Mesodermal cell (in vitro differentiated cells): ENCODE data around the gene MYO18A.
"Not testable (repeated sequence)": the region's sequence is repeated elsewhere in the genome, so short reads cannot be mapped to it uniquely, and the experiment has no call there.

ENCODE experiments used
- H3K27ac ChIP-seq: 2 replicates; pipeline ENCODE4 v1.7.0; 2013; ENCODE audit warnings: mild to moderate bottlenecking, low read depth, low read length, moderate library complexity; ENCODE audit not compliant: severe bottlenecking
- H3K36me3 ChIP-seq: 2 replicates; pipeline ENCODE4 v1.7.1; 2013; ENCODE audit warnings: mild to moderate bottlenecking, low read length, moderate library complexity; ENCODE audit not compliant: control insufficient read depth, insufficient read depth
- H3K4me1 ChIP-seq: one replicate; pipeline ENCODE4 v1.7.1; 2013; ENCODE audit warnings: mild to moderate bottlenecking, low read length; ENCODE audit not compliant: insufficient read depth, control insufficient read depth, poor library complexity, severe bottlenecking
- H3K4me3 ChIP-seq: 2 replicates; pipeline ENCODE4 v1.7.0; 2013; ENCODE audit warnings: low read length, control low read depth, mild to moderate bottlenecking; ENCODE audit not compliant: insufficient read depth, poor library complexity, severe bottlenecking; ENCODE audit errors: extremely low read depth
- H3K9me3 ChIP-seq: 2 replicates; pipeline ENCODE4 v1.7.1; 2013; ENCODE audit warnings: mild to moderate bottlenecking, low read length, moderate library complexity; ENCODE audit not compliant: control insufficient read depth
- WGBS, 2 experiments: methylation state at CpG; one replicate each; pipeline ENCODE4 v1.1.5; 2013; ENCODE audit warnings: missing lambda C conversion rate in 2 of 2; ENCODE audit not compliant: insufficient coverage in 2 of 2; 5-methylcytosine and 5-hydroxymethylcytosine counted together

MYO18A gene

DNA sequence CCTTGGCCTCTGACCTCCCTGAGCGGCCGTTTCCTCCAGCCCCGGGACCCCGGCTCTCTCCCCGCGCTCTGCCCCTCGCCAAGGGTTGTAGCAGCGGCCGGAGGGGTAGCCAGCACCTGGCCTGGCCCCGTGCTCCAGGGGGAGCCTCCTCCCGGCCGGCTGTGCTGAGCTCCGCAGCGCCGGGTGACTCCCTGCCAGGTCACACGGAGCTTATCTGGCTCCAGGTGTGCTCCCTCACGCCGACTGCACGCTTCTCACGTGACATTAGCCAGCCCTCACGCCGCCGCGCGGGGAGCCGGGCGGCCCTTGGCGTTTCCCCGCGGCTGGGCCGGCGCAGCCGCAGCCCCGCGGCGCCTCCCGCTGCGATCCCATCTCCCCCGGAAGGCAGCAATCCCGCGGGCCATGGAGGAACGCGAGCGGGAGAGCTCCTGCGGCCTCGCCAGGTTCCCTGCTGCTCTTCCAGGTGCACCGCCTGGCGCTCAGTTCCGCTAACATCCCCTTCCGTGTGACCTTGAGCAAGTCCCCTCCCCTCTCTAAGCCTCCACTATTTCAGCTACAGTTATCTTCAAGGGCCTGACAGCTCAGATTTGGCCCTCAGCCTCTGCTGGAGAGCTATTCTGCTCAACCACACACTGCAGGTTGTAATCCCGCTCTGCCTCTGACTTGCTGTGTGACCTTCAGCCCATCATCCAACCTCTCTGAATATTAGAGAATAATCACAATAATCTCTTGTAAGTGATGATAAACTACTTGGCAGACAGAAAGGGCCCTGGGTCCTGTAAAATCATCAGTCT, 3.4 kb downstream of the MYO18A start:
- H3K4me3 ChIP-seq: peak overlapping the region; percentile 35
- H3K4me1 ChIP-seq: peaks cover 30% of the 10 kb centered on the region
- H3K9me3 ChIP-seq: no peaks in the 10 kb centered on the region
- H3K27ac ChIP-seq: peak overlapping the region; percentile 62
- peaks cover 6% of the 10 kb centered on the region for H3K36me3 ChIP-seq
- 3 to 4% methylated on average over 50 to 51 of the region's 51 CpGs for WGBS, 2 experiments

DNA sequence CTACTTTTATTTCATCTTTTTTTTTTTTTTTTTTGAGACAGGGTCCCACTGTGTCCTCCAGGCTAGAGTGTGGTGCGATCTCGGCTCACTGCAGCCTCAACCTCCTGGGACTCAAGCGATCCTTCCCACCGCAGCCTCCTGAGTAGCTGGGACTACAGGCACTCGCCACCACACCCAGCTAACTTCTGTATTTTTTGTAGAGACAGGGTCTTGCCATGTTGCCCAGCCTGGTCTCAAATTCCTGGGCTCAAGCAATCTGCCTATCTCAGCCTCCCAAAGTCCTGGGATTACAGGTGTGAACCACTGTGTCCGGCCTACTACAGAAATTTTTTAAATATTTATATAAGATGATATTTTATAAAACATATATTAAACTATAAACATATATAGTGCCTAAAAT, 4.8 kb downstream of the MYO18A start:
- WGBS, 2 experiments: 82 to 92% methylated on average over 2 to 5 of the region's 6 CpGs

DNA sequence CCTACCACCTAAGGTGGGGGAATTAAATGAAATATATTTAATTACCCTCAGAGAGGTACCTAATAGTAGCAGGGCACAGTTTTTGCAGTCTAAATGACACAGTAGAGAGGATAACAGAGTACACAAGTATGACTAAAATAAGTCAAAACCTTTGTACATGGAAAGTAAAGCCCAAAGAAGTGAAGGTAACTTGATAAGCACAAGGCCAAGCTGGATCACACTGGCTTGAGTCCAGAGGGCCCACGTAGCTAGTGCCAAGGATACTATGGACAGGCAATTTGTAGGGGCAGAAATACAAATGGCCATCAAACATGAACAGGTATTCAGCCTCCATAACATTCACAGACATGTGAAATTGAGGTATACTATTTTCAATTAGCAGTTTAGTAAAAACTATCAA, 7.6 kb downstream of the MYO18A start:
- Histone ChIP-seq H3K27ac (no peak overlapping the region), H3K4me3 (no peak overlapping the region), H3K36me3 (peaks cover 9% of the 10 kb centered on the region), H3K9me3 (no peaks in the 10 kb centered on the region), H3K4me1 (peaks cover 26% of the 10 kb centered on the region)
- 100% methylated on average over 1 of the region's 1 CpG; no CpG with 5 or more reads in 1 of the 2 experiments for WGBS, 2 experiments

More for the DNA sequence above, 4.8 kb downstream of the MYO18A start:
- Histone ChIP-seq H3K36me3 (peaks cover 6% of the 10 kb centered on the region), H3K4me3 (no peak overlapping the region), H3K4me1 (peaks cover 26% of the 10 kb centered on the region), H3K9me3 (no peaks in the 10 kb centered on the region), H3K27ac (no peak overlapping the region)

DNA sequence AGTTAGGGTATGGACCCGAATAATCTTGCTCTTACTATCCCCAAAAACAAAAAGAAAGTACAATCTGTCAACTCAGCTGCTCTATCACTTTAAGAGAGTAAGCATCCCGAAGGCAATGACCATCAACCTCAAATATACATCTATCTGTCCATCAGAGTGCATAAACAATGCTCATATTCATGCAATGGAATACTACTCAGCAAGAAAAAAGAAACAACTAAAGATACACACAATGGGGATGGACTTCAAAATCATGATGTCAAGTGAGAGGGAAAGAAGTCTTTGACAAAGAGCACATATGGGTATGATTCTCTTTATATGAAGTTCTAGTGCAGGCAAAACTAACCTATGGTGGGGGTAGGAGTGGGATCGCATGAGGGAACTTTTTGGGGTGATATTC, 9.5 kb downstream of the MYO18A start:
- no peaks in the 10 kb centered on the region for H3K9me3 ChIP-seq
- peaks cover 12% of the 10 kb centered on the region for H3K4me1 ChIP-seq
- no peak overlapping the region for H3K27ac ChIP-seq
- peaks cover 22% of the 10 kb centered on the region for H3K36me3 ChIP-seq
- 100% methylated on average over 1 to 2 of the region's 3 CpGs for WGBS, 2 experiments
- H3K4me3 ChIP-seq: no peak overlapping the region

DNA sequence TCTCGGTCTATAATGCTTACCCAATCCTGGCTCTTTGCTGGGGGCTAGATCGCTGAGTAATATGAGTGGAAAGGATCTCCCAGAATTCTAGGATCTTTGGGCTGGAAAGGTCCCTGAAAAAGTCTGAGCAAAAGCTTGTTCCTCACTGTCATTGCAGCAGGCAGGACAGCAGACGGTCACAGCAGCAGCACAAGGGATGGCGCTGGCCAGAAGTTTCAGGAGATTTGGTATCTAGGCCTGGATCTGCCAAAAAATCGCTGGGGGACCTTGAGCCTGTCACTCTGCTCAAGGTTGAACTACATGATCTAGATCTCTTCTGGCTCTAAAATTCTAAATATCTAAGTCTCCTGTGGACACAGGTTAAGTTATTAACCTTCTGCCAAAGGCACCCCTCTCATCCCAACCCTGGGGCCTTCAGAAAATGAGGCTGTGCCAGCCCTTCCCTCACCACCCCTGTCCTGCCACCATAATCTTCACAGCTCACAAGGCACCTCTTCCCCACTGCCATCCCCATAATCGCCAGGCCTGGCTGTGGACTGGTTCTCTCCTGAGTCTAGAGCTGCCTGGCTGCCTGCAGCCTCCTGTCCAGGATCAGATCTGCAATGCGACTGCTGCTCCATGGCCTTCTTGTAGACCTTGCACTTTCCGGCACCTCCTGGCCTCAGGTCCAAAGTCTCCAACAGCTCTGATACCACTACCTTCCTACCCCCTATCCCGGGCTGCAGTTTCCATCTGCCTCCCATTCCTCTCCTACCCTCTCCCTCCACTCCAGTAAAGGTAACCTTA, 10.2 kb downstream of the MYO18A start:
- 95 to 96% methylated on average over 8 of the region's 9 CpGs for WGBS, 2 experiments
- Histone ChIP-seq H3K36me3 (peaks cover 28% of the 10 kb centered on the region), H3K9me3 (no peaks in the 10 kb centered on the region), H3K4me3 (no peak overlapping the region), H3K4me1 (peaks cover 12% of the 10 kb centered on the region), H3K27ac (no peak overlapping the region)

DNA sequence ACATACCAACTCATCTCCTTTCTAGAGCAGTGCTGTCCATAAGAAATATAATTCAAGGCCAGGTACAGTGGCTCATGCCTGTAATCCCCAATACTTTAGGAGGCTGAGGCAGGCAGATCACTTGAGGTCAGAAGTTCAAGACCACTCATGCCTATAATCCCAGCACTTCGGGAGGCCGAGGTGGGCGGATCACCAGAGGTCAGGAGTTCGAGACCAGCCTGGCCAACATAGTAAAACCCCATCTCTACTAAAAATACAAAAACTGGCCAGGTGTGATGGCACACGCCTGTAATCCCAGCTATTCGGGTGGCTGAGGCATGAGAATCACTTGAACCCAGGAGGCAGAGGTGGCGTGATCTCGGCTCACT, 11.5 kb downstream of the MYO18A start:
- H3K9me3 ChIP-seq, H3K27ac ChIP-seq, H3K4me3 ChIP-seq: not testable (repeated sequence)
- Histone ChIP-seq H3K36me3 (peaks cover 29% of the 10 kb centered on the region), H3K4me1 (peaks cover 12% of the 10 kb centered on the region)
- 93 to 100% methylated on average over 4 to 8 of the region's 8 CpGs for WGBS, 2 experiments

DNA sequence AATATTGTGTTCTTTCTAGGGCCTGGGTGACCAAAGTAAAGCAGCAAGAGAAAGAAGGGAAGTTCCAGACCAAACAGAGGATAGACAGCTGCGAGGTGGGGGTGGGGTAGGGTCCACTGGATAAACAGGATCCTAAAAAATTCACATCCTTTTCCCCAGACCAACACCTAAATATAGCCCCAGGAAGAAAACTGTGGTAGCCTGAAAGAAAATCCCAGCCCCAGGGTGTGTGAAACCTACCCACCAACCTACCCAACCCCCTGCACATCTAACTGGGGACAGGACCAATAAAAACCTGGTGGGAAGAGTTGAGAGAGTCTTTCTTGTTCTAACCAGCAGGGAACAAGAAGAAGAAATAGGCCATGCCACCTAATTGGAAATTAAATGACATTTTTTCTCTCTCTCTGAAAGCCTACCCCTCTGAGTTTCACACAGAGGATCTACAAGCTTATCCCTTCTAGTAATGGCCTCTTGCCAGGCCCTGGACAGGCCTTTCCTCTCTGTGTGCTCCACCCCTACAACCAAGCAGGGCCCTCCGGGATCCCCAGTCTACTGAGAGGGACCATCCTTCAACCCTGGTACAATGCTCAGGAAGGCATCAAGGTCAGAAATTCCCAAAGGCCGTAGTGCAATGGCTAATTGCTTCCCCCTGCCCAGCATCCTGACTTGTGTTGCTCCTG, 12.0 kb downstream of the MYO18A start:
- H3K4me1 ChIP-seq: peaks cover 12% of the 10 kb centered on the region
- no peak overlapping the region for H3K4me3 ChIP-seq
- peaks cover 32% of the 10 kb centered on the region for H3K36me3 ChIP-seq
- WGBS, 2 experiments: 78 to 94% methylated on average over 2 of the region's 3 CpGs
- no peak overlapping the region for H3K27ac ChIP-seq
- no peaks in the 10 kb centered on the region for H3K9me3 ChIP-seq

DNA sequence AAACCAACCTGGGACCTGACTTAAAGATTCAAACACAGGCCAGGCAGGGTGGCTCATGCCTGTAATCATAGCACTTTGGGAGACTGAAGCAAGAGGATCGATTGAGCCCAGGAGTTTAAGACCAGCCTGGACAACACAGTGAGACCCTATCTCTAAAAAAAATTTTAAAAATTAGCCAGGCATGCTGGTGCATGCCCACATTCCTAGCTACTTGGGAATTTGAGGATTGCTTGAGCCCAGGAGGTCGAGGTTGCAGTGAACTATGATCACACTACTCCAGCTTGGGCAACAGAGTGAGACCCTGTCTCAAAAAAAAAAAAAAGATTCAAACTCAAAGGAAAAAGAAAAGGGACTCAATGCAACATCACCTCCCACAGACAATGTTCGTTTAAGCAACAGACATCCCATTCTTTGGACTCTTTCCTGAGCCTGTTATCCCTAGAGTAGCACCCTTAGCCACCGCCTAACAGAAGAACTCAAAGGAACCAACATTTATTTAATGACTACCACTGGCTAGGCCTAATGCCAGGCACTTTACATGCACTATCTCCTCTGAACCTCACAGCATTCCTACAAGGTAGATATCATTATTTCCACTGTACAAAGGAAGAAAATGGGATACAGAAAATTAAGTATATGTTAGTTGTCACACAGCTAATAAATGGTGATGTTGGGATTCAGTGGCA, 12.7 kb downstream of the MYO18A start:
- no peak overlapping the region for H3K27ac ChIP-seq
- WGBS, 2 experiments: 100% methylated on average over 1 to 3 of the region's 4 CpGs

DNA sequence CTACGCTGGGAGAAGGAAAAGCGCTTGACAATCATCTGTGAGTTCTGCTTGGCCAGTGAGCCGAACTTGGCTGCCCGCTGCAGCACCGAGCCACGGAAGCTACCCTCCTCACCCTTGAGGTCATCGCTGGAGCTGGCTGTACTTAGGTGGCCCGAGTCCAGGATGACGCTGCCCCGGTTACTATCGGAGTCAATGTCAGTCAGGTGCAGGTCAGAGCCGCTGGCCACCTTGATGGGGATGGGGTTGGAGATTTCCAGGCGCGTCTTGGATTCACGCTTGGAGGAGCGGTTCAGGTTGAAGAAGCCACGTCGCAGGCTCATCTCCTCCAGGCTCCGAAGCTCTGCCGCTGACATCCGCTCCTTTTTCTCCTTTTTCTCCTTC, 13.7 kb downstream of the MYO18A start:
- WGBS, 2 experiments: 95 to 99% methylated on average over 14 to 16 of the region's 21 CpGs
- Histone ChIP-seq H3K9me3 (no peaks in the 10 kb centered on the region), H3K4me3 (no peak overlapping the region), H3K36me3 (peaks cover 39% of the 10 kb centered on the region), H3K27ac (no peak overlapping the region), H3K4me1 (peaks cover 12% of the 10 kb centered on the region)

More for the DNA sequence above, 12.7 kb downstream of the MYO18A start:
- Histone ChIP-seq H3K4me1 (peaks cover 12% of the 10 kb centered on the region), H3K9me3 (no peaks in the 10 kb centered on the region), H3K36me3 (peaks cover 36% of the 10 kb centered on the region), H3K4me3 (no peak overlapping the region)

DNA sequence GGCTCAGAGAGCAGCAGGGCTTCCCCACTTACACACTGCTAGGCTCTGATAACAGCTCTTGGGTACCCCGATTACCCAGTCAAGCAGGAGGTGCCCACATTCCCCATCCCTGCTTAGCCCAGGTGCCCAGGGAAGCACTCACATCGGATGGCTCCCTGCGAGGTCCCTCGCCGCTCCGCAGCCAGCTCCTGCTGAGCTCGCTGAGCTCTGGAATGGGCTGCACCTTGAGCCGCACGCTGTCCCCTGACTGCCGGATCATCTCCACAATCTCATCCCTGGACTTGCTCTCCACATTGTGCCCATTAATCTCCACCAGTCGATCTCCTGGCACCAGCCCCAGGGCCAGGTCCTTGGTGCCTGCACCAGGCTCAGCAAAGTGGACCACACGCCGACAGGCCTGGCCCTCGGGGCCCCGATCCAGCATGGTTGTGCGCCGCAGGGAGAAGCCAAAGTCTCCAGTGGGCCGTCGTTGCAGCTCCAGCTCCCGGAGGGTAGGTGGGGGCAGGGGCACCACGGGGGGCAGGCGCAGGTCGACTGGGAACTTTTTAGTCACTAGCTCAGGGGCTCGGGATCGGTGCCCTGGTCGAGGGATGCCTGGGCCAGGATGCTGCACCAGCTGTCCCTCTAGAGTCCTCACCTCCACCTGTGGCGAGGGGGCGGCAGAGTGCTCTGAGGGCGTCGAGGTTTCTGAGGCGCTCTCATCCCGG, 14.2 kb downstream of the MYO18A start:
- no peaks in the 10 kb centered on the region for H3K9me3 ChIP-seq
- H3K36me3 ChIP-seq: peaks cover 39% of the 10 kb centered on the region
- no peak overlapping the region for H3K27ac ChIP-seq
- no peak overlapping the region for H3K4me3 ChIP-seq
- WGBS, 2 experiments: 95 to 96% methylated on average over 27 to 32 of the region's 32 CpGs
- H3K4me1 ChIP-seq: peaks cover 12% of the 10 kb centered on the region
